Right renal cortex interstitium (tissue), 3 donors: ENCODE results near the gene NXPH4. TPM values are rescaled to one million over a fixed set of nuclear protein-coding genes. Genes with fewer than 3 reads are reported as not detected.

ENCODE experiments used
- DNase-seq, 3 donors: peaks; one replicate each; pipeline ENCODE4 v3.0.0-alpha.2; 2013; ENCODE audit warnings: low read depth in 3 of 3, low spot score in 2 of 3
- polyA plus RNA-seq, 3 donors: library from polyadenylated mRNA; unstranded; fragments of 120-200 nt; gene quantifications; one replicate each; pipeline ENCODE4 v1.2.1, GENCODE V29; 2013; ENCODE audit not compliant: insufficient read length in 3 of 3

The NXPH4 gene
- polyA plus RNA-seq, 3 donors = 2.4 to 3.7 (median 2.5) TPM

DNA sequence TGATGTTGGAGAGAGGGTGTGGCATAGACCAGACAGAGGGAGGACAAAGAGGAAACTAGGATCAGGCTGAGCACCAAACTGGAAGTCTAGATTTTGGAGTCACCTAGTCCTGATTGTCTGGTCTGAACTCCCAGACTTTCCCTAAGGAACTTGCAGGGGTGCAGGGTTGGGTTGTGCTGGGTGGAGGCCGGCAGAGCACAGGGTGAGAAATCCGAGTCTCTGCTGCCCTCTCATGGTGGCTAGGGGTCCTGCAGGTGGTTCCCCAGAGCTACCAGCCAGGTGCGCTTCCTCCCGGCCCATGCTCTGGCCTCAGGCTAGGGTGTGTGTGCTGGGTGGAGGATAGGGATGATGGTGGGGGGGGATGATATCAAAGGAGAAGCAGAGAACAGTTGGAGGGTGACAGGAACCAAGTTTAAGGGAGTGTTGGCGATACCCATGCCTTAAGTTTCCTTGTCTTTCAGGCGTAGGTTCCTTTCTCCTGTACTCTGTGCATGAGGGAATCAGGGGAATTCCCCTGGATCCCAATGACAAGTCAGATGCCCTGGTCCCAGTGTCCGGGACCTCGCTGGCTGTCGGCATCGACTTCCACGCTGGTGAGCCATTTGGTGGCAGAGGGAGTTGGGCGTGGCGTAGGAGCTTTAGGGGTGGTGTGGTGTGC lies 33.5 kb upstream of the NXPH4 start:
- DNase-seq = peak; percentile 34 to 64 (median 50)

DNA sequence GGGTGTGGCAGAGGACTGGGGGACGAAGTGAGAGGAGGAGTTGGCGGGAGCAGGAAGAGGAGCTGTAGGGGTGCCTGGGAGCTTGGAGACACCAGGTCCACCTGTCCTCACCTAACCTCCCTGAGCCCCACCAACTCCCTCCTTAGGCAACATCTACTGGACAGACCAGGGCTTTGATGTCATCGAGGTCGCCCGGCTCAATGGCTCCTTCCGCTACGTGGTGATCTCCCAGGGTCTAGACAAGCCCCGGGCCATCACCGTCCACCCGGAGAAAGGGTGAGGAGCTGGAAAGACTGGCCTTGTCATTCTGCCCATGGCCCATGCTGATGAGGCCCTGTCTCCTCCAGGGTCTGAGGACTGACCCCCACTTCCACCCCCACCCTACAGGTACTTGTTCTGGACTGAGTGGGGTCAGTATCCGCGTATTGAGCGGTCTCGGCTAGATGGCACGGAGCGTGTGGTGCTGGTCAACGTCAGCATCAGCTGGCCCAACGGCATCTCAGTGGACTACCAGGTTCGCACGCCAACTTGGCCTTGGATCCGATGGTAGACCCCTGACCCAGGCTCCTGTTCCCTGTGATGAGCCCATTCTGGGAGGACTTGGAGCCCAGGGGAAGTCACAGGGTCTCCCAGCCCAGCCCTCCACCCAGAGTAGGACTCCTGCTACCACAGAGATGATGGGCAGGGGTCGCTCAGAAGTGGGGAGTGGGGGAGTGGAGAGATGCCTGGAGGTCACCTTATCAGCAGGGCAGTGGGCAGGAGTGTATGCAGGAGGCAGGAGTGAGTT lies 32.5 kb upstream of the NXPH4 start:
- DNase-seq = no peak

DNA sequence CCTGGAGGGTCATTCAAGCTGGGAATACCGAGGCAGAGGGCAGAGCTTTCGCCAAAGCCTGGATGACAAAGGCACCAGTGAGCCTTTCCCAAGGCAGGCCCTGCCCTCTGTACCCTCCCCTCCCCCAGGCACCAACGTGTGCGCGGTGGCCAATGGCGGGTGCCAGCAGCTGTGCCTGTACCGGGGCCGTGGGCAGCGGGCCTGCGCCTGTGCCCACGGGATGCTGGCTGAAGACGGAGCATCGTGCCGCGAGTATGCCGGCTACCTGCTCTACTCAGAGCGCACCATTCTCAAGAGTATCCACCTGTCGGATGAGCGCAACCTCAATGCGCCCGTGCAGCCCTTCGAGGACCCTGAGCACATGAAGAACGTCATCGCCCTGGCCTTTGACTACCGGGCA lies 31.2 kb upstream of the NXPH4 start:
- no peak for DNase-seq

DNA sequence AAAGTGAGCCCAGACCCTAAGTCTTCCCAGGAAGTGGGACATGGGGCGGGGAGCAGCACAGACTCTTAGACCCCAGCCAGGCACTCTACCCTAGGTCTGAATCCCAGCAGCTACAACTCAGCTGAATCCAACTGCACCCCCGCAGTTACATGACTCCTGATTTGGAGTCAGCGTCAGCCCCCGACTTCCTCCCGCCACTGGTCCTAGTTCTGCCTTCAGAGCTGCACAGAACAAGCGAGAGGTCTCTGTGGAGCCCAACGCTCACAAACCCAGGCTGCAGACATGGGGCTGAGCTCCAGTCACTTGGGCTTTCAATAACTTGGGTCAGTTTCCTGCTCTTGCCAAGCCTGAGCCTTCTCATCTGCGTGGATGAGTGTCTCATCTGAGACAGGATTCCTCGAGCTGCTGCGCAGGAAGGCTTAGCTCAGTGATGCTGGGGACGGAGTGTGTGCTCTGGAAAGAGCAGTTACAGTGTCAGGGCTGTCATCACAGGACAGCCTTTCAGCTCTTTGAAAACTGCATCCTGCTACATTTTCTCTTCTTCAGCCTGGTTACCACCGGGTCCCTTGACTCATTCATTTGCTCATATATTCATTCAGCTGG lies 30.6 kb upstream of the NXPH4 start:
- DNase-seq = no peak

DNA sequence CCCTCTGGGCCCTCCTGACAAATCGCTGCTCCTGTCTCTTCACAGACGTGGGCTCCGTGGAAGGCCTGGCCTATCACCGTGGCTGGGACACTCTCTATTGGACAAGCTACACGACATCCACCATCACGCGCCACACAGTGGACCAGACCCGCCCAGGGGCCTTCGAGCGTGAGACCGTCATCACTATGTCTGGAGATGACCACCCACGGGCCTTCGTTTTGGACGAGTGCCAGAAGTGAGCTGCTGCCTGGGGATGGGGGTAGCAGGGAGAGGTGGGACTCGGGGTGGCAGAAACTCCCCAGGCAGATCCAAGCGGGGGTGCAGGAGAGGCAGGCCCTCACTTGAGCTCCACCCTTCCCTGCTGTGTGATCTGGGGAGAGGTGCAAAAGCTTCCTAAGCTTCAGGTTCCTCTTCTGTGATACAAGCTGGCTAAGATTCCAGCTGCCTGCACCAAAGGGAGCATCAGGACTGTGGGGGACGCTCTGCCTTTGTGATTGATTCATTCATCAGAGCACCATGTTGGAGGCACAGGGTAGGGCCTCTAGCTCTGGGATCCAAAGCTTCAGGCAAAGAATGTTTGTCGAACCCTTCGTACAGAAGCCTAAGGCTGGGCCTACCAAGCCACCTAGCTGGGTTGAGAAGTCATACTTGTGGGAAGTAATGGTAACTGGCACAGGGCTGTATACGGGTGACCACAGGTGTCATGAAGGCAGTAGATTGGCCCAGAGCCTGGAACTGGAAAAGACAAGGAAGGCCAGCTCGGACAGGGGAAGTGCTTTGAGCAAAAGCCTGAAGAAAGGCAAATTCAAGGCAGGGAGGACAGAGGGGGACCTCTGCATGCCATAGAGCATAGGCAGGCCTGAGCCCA lies 29.1 kb upstream of the NXPH4 start:
- DNase-seq = no peak

DNA sequence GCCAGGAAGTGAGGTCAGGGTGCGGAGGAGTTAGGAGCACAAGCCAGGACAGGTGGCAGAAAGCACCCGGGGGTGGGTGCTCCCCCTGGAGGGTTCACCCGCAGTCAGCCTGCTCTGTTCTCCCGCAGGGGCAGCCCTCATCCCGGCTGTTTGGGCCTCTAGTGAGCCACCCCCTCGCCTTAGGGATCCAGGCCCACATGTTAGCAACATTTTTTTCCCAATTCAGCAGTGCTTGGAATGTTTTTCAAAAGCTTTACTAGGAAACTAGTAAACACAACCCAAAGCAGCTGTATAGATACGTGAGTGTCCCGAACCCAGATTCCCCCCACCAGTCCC lies 28.5 kb upstream of the NXPH4 start:
- DNase-seq = no peak

DNA sequence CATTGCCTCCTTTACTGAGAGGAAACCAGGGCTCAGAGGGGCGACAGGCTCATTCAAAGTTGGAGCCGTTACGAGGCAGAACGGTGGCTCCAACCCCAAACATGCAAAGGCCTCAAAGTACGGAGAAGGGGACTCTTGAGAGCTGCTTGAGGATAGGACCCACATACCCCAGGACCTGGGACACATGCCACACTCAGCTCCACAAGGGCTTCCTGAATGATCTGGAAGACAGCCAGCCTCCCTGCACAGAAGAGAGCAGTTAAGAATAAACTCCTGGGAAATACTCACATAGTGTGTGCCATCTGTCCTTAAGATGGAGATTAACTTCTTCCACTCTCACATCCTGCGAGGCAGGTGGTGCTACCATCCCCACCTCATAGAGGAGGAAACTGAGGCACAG lies 26.6 kb upstream of the NXPH4 start:
- DNase-seq = no peak

DNA sequence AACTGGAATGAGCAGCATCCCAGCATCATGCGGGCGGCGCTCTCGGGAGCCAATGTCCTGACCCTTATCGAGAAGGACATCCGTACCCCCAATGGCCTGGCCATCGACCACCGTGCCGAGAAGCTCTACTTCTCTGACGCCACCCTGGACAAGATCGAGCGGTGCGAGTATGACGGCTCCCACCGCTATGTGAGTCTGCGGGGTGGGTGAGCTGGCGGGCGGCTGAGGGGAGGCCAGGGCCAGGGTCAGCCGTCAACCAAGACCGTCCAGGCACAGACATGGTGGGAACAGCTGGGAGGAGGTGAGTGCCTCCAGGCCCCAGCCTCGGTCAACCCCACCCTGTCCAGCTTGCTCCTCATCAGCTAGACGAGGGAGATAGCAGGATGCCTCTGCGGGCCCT lies 25.8 kb upstream of the NXPH4 start:
- DNase-seq = no peak

DNA sequence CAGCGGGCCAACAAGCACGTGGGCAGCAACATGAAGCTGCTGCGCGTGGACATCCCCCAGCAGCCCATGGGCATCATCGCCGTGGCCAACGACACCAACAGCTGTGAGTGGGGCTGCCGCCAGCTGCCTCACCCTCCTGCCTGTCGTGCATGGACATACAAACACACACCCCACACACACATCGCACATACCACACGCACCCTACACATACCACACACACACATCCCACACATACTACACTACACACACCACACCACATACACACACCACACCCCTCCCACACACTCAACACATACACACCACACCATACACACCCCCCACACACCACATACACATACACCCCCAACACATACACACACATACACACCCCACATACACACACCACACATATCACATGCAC lies 25.2 kb upstream of the NXPH4 start:
- no peak for DNase-seq

DNA sequence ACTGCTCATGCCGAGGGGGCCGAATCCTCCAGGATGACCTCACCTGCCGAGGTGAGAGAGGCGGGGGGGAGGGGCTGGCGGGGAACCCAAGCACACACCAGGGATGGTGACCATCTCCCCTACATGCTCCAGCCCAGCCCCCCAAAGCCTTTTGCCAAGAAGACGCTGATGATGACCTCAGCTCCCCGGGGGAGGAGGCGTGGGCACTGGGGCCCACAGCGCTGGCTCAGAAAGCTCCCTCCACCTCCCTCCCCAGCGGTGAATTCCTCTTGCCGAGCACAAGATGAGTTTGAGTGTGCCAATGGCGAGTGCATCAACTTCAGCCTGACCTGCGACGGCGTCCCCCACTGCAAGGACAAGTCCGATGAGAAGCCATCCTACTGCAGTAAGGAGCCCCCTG lies 23.7 kb upstream of the NXPH4 start:
- no peak for DNase-seq

DNA sequence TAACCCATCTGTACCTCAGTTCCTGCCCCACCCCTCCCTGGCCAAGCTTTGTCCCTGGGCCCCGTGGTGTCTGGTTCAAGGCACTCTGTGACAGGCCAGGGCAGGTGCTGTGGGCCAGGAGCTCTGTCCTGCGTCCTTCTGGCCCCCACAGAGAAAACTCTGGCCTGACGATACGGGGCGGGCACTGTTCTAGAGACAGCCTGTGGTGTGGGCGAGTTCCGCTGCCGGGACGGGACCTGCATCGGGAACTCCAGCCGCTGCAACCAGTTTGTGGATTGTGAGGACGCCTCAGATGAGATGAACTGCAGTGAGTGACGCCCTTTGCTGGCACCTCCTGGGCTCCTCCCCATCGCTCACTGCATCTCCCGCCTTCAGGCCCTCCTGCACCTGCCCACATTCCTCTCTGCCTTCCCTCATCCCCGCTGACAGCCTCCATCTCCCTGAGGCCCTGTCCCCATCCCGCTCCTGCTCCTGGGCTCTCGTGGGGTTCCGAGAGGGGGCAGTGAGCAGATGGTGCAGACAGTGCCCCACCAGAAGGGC lies 22.8 kb upstream of the NXPH4 start:
- DNase-seq = no peak

DNA sequence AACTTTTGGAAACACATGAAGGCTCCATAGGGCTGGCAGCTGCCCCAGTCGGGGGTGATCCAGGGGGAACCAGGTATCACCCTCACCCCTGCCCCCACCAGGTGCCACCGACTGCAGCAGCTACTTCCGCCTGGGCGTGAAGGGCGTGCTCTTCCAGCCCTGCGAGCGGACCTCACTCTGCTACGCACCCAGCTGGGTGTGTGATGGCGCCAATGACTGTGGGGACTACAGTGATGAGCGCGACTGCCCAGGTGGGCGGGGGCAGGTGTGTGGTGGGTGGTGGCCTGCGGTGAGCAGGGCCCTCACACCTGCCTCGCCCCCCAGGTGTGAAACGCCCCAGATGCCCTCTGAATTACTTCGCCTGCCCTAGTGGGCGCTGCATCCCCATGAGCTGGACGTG lies 22.3 kb upstream of the NXPH4 start:
- DNase-seq = no peak

DNA sequence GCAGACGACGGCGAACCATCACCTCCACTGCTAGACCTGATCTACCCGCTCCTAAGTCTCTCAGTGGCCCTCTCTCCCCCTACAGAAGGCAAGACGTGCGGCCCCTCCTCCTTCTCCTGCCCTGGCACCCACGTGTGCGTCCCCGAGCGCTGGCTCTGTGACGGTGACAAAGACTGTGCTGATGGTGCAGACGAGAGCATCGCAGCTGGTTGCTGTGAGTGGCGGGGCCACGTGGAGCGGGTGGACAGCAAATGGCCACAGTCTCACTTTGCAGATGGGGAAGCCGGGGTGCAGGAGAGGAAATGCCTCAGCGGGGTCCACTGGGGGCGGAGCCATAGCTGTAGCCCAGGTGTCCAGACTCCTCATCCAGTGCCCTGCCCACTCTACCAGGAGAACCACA lies 21.4 kb upstream of the NXPH4 start:
- no peak for DNase-seq

DNA sequence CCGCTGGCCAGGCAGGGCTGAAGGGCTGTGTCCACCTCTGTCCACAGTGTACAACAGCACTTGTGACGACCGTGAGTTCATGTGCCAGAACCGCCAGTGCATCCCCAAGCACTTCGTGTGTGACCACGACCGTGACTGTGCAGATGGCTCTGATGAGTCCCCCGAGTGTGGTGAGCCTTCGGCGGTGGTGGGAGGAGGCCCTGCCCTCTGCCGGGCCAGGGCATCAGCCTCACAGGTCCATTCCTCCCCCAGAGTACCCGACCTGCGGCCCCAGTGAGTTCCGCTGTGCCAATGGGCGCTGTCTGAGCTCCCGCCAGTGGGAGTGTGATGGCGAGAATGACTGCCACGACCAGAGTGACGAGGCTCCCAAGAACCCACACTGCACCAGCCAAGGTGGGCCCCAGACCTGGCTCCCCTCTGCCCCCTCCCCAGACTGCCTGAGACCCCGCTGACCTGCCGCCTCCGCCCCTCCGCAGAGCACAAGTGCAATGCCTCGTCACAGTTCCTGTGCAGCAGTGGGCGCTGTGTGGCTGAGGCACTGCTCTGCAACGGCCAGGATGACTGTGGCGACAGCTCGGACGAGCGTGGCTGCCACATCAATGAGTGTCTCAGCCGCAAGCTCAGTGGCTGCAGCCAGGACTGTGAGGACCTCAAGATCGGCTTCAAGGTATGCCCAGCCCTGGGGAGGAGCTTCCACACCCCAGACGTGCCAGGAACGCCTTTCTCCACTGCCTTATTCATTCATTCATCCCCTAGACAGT lies 20.8 kb upstream of the NXPH4 start:
- no peak for DNase-seq

DNA sequence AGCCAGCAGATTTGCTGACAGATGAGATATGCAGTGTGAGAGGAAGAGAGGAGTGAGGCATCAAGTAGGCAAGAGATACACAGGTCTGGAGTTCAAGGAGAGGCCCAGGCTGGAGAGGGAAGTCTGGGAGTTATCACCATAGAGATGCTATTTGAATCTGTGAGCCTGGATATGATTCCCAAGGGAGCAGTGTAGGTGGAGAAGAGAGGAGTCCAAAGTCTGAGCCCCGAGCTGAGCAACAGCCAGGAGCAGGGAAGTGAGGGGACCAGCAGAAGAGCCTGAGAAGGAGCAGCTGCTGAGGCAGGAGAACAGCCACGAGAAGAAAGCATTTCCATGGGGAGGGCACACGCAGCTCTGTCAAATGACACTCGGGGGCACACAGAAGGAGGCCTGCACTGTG lies 20.2 kb upstream of the NXPH4 start:
- no peak for DNase-seq

DNA sequence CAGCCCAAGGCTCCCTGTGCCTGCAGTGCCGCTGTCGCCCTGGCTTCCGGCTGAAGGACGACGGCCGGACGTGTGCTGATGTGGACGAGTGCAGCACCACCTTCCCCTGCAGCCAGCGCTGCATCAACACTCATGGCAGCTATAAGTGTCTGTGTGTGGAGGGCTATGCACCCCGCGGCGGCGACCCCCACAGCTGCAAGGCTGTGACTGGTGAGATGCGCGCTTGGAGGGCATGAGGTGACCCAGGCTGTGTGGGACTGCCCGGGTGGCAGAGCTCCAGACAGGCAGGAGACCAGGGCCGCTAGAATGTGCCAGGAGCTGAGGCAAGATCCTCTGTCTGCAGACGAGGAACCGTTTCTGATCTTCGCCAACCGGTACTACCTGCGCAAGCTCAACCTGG lies 19.6 kb upstream of the NXPH4 start:
- DNase-seq = no peak

DNA sequence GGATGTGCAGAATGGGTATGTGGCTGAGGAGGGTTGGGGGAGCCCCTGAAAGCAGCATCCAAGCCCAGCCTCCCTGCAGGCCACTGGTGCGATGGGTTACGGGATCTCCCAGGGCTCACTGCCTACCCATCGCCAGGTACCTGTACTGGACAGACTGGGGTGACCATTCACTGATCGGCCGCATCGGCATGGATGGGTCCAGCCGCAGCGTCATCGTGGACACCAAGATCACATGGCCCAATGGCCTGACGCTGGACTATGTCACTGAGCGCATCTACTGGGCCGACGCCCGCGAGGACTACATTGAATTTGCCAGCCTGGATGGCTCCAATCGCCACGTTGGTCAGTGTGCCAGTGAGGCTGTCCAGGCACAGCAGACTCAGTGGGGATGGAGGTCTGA lies 18.3 kb upstream of the NXPH4 start:
- DNase-seq = no peak

DNA sequence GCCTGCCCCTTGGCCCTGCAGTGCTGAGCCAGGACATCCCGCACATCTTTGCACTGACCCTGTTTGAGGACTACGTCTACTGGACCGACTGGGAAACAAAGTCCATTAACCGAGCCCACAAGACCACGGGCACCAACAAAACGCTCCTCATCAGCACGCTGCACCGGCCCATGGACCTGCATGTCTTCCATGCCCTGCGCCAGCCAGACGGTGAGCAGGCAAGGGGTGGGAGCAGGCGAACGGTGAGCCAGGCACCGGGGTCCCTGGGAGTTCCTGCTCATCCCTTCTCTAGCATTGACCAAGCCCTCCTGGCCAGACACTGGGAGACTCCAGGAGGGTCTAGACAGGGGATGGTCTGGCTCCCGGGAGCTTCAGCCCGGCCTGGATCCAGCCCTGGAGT lies 17.4 kb upstream of the NXPH4 start:
- DNase-seq = no peak

DNA sequence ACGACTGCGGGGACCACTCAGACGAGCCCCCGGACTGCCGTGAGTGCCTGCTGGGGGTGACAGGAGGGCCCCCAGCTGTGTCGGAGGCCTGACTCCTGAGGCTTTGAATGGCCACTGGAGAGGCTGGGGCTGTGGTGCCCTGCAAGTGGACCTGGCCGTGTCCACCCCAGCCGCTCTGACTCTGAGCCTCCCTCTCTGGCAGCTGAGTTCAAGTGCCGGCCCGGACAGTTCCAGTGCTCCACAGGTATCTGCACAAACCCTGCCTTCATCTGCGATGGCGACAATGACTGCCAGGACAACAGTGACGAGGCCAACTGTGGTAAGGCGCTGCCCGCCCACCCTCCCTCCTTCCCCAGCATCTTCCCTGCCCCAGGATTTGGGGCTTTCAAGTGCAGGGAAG lies 16.1 kb upstream of the NXPH4 start:
- DNase-seq = no peak

DNA sequence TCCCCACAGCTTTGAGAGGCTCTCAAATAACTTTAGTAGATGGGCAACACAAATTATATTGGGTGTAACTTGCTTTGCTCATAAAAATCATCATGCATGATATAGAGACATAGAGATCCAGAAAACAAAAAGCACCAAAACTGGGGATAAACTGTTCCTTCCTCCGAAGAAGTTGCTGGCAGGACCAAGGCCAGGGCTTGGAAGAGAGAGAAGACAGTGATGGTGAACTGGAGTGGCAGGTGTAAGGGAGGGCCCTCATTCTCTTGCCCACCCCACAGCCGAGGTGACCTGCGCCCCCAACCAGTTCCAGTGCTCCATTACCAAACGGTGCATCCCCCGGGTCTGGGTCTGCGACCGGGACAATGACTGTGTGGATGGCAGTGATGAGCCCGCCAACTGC lies 15.4 kb upstream of the NXPH4 start:
- DNase-seq = no peak
